K562 (cell line): ENCODE measurements around the gene GPR119. TPM values are rescaled to one million over a fixed set of nuclear protein-coding genes. Genes with fewer than 3 reads are reported as not detected.

Experiments
- ATF1 ChIP-seq, 2 experiments: fragments of 450-650 bp in 1 of 2; IDR thresholded peaks; 2 replicates each; pipeline ENCODE4 v1.6.1; 2016; ENCODE audit warnings: missing compliant biosample characterization in 1 of 2, missing genetic modification characterization in 1 of 2
- BMI1 ChIP-seq: fragments of 150-350 bp; IDR thresholded peaks from 2 replicates; pipeline ENCODE4 v1.6.1; 2014; ENCODE audit warnings: low read length
- ELF1 ChIP-seq: fragments of 200-800 bp; sonication (Bioruptor generic); IDR thresholded peaks from 2 replicates; pipeline ENCODE4 v1.6.1; 2016; ENCODE audit warnings: missing genetic modification characterization, missing compliant biosample characterization
- ESRRA ChIP-seq: fragments of 450-650 bp; IDR thresholded peaks from 2 replicates; pipeline ENCODE4 v1.6.1; 2014; ENCODE audit warnings: low read depth, mild to moderate bottlenecking, moderate library complexity, borderline replicate concordance
- MCM3 ChIP-seq: fragments of 450-650 bp; IDR thresholded peaks from 2 replicates; pipeline ENCODE4 v1.6.1; 2016
- MECOM ChIP-seq: fragments of 250-450 bp; sonication (Bioruptor Pico); IDR thresholded peaks from 2 replicates; pipeline ENCODE4 v1.8.0; 2022; ENCODE audit warnings: inconsistent platforms
- POLR2A ChIP-seq: fragments of 450-650 bp; conservative IDR thresholded peaks from 2 replicates; pipeline ENCODE4 v1.6.1; 2016
- PYGO2 ChIP-seq: fragments of 450-650 bp; IDR thresholded peaks from 2 replicates; pipeline ENCODE4 v1.6.1; 2016; ENCODE audit warnings: mild to moderate bottlenecking, missing genetic modification characterization, moderate library complexity, missing compliant biosample characterization
- SAFB2 ChIP-seq: fragments of 200-400 bp; formaldehyde crosslinking; IDR thresholded peaks from 2 replicates; pipeline ENCODE4 v1.6.1; 2018; ENCODE audit warnings: borderline replicate concordance, low read length, low read depth, moderate library complexity; ENCODE audit not compliant: severe bottlenecking
- SAP30 ChIP-seq: fragments of 200-600 bp; sonication (generic); IDR thresholded peaks from 2 replicates; pipeline ENCODE4 v1.6.1; 2012; ENCODE audit warnings: borderline replicate concordance, low read depth, mild to moderate bottlenecking, moderate library complexity, low read length, control low read depth, inconsistent platforms; ENCODE audit not compliant: insufficient read depth, poor library complexity, severe bottlenecking
- SUPT5H ChIP-seq: fragments of 450-650 bp; IDR thresholded peaks from 2 replicates; pipeline ENCODE4 v1.6.1; 2016
- TAF15 ChIP-seq: fragments of 200-400 bp; formaldehyde crosslinking; IDR thresholded peaks from 2 replicates; pipeline ENCODE4 v1.6.1; 2017; ENCODE audit warnings: mild to moderate bottlenecking, low read depth, low read length, moderate library complexity
- TCF7L2 ChIP-seq: fragments of 150-350 bp; IDR thresholded peaks from 2 replicates; pipeline ENCODE4 v1.6.1; 2016; ENCODE audit warnings: low read depth, mild to moderate bottlenecking, low read length, moderate library complexity
- TEAD1 ChIP-seq, 2 experiments: fragments of 450-650 bp in 1 of 2; sonication (generic) in 1 of 2; formaldehyde crosslinking; IDR thresholded peaks; 2 replicates each; pipeline versions ENCODE4 v1.4.0 to v1.8.0; 2020 to 2022; ENCODE audit warnings: mild to moderate bottlenecking in 2 of 2, missing genetic modification reagents in 1 of 2
- TEAD4 ChIP-seq, 2 experiments: sonication (generic) in 1 of 2; formaldehyde crosslinking in 1 of 2; IDR thresholded peaks; 2 replicates each; pipeline versions ENCODE4 v1.6.1 to v1.8.0; 2012 to 2022; ENCODE audit warnings: borderline replicate concordance in 1 of 2, inconsistent platforms in 1 of 2, low read length in 1 of 2, mild to moderate bottlenecking in 1 of 2, missing genetic modification reagents in 1 of 2
- TOE1 ChIP-seq, 2 experiments: fragments of 450-650 bp in 1 of 2; sonication (generic) in 1 of 2; formaldehyde crosslinking in 1 of 2; IDR thresholded peaks; 2 replicates each; pipeline versions ENCODE4 v1.7.1 to v1.8.0; 2016 to 2022; ENCODE audit warnings: borderline replicate concordance in 2 of 2, mild to moderate bottlenecking in 2 of 2, antibody characterized with exemption in 1 of 2, inconsistent platforms in 1 of 2, low read depth in 1 of 2, missing genetic modification reagents in 1 of 2, moderate library complexity in 1 of 2
- ZNF175 ChIP-seq: fragments of 200-800 bp; sonication (Bioruptor generic); IDR thresholded peaks from 2 replicates; pipeline ENCODE4 v1.6.1; 2016; ENCODE audit warnings: low read depth, mild to moderate bottlenecking, missing genetic modification characterization, missing compliant biosample characterization
- ZNF282 ChIP-seq: sonication (generic); formaldehyde crosslinking; IDR thresholded peaks from 2 replicates; pipeline ENCODE4 v1.8.1; 2023; ENCODE audit warnings: missing genetic modification reagents
- polyA plus RNA-seq, 8 experiments: library from polyadenylated mRNA; depleted of rRNA in 4 of 8; stranded (reverse) in 5 of 8; unstranded in 3 of 8; fragments of >200 nt; fragmentation: Nextera tagmentation in 2 of 8; fragmentation: Illumina TruSeq in 1 of 8; extraction: Ambion mirVana in 2 of 8; extraction: Trizol in 1 of 8; gene quantifications; 2 replicates each; pipeline versions ENCODE4 v1.2.1 to v1.2.3, GENCODE V29; 2011 to 2014; ENCODE audit warnings: inconsistent platforms in 1 of 8, missing spikeins in 1 of 8
- total RNA-seq, 7 experiments: library from RNA; depleted of rRNA in 6 of 7; stranded (reverse); fragments of >200 nt in 6 of 7; fragmentation: Illumina TruSeq in 2 of 7; extraction: Trizol in 2 of 7; gene quantifications; 2 replicates each; pipeline versions ENCODE4 v1.2.1 to v1.2.3, GENCODE V29; 2011 to 2021; ENCODE audit warnings: low replicate concordance in 1 of 7
- TF ChIP-seq, protein P1 (sequence below): fragments of 200-800 bp; sonication (Bioruptor generic); IDR thresholded peaks from 2 replicates; pipeline ENCODE4 v1.6.1; 2017; ENCODE audit warnings: missing genetic modification characterization, missing compliant biosample characterization
- TF ChIP-seq, protein P2 (sequence below): fragments of 250-450 bp; sonication (Bioruptor Pico); IDR thresholded peaks from 2 replicates; pipeline ENCODE4 v1.8.0; 2022; ENCODE audit warnings: moderate library complexity, mild to moderate bottlenecking, inconsistent platforms

The GPR119 gene
- total and polyA plus RNA-seq, 9 of the 15 experiments (the other 6 are each of a cell fraction or from before 2014, with no cell fraction given), result not detected

- TF ChIP-seq, protein P1, sequence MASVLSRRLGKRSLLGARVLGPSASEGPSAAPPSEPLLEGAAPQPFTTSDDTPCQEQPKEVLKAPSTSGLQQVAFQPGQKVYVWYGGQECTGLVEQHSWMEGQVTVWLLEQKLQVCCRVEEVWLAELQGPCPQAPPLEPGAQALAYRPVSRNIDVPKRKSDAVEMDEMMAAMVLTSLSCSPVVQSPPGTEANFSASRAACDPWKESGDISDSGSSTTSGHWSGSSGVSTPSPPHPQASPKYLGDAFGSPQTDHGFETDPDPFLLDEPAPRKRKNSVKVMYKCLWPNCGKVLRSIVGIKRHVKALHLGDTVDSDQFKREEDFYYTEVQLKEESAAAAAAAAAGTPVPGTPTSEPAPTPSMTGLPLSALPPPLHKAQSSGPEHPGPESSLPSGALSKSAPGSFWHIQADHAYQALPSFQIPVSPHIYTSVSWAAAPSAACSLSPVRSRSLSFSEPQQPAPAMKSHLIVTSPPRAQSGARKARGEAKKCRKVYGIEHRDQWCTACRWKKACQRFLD, result peak; percentile 50; the same call in 1 of the 2 replicates
- TF ChIP-seq ESRRA (peak; percentile 8; the same call in 1 of the 2 replicates), TCF7L2 (no peak), SAFB2 (no peak), ELF1 (tag) (peak; percentile 95), MCM3 (no peak), SUPT5H (peak; percentile 79), PYGO2 (tag) (no peak), ZNF175 (CRISPR knock-in tag) (no peak), BMI1 (peak; percentile 91), POLR2A (peak; percentile 84), TAF15 (no peak), MECOM (no peak), TEAD4 (IDR thresholded peaks at IDR 0.05; ENCODE audit: low read length) (no peak), TEAD4 (CRISPR knock-in tag; IDR thresholded peaks at IDR 0.05; ENCODE audit: borderline replicate concordance) (no peak), SAP30 (peak; percentile 90), TEAD1 (CRISPR knock-in tag; IDR thresholded peaks at IDR 0.05) (0 out of 4 replicates have a peak, but pooled peaks of 1 of the 2 experiments have one; percentile 29), ZNF282 (CRISPR knock-in tag) (no peak), TOE1 (IDR thresholded peaks at IDR 0.05; ENCODE audit: borderline replicate concordance) (0 out of 2 replicates have a peak, but pooled peaks have one; percentile 19), TOE1 (CRISPR knock-in tag; IDR thresholded peaks at IDR 0.05; ENCODE audit: borderline replicate concordance, low read depth) (no peak), ATF1 (CRISPR knock-in tag; IDR thresholded peaks at IDR 0.05) (no peak), ATF1 (tag; IDR thresholded peaks at IDR 0.05) (peak; percentile 42; the same call in 1 of the 2 replicates)
- TF ChIP-seq, protein P2, sequence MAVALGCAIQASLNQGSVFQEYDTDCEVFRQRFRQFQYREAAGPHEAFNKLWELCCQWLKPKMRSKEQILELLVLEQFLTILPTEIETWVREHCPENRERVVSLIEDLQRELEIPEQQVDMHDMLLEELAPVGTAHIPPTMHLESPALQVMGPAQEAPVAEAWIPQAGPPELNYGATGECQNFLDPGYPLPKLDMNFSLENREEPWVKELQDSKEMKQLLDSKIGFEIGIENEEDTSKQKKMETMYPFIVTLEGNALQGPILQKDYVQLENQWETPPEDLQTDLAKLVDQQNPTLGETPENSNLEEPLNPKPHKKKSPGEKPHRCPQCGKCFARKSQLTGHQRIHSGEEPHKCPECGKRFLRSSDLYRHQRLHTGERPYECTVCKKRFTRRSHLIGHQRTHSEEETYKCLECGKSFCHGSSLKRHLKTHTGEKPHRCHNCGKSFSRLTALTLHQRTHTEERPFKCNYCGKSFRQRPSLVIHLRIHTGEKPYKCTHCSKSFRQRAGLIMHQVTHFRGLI (CRISPR knock-in tag), result no peak
These were observed 45.9 kb downstream of the GPR119 start, which contains the start of gene SLC25A14 (continued) for GRCh38 chrX:130339408-130340222.
